ENCODE data around the gene SPIRE1.
"Not testable (repeated sequence)": the region's sequence is repeated elsewhere in the genome, so short reads cannot be mapped to it uniquely, and the experiment has no call there.

The SPIRE1 gene

GRCh38 chr18:12598181-12598930 lies 59.6 kb downstream of the SPIRE1 start:
- peak; percentile 61 for FAIRE-seq

GRCh38 chr18:12597760-12598159 lies 60.1 kb downstream of the SPIRE1 start:
- no peak for FAIRE-seq

GRCh38 chr18:12595571-12596255 lies 62.2 kb downstream of the SPIRE1 start:
- FAIRE-seq: no peak

- no peak for FAIRE-seq
Observed at GRCh38 chr18:12593866-12594265, 64.0 kb downstream of the SPIRE1 start.

GRCh38 chr18:12592597-12593127 lies 65.2 kb downstream of the SPIRE1 start:
- FAIRE-seq: no peak

- no peak for FAIRE-seq
Observed at GRCh38 chr18:12589448-12589847, 68.5 kb downstream of the SPIRE1 start.

- FAIRE-seq: no peak
Observed at GRCh38 chr18:12586956-12587355, 71.0 kb downstream of the SPIRE1 start.

GRCh38 chr18:12585218-12585617 lies 72.7 kb downstream of the SPIRE1 start:
- FAIRE-seq: no peak

GRCh38 chr18:12580630-12581342 lies 77.1 kb downstream of the SPIRE1 start:
- no peak for FAIRE-seq

GRCh38 chr18:12579775-12580174 lies 78.1 kb downstream of the SPIRE1 start:
- no peak for FAIRE-seq

GRCh38 chr18:12577848-12578247 lies 80.1 kb downstream of the SPIRE1 start:
- FAIRE-seq: no peak

GRCh38 chr18:12574494-12575185 lies 83.3 kb downstream of the SPIRE1 start:
- no peak for FAIRE-seq

GRCh38 chr18:12571630-12572029 lies 86.3 kb downstream of the SPIRE1 start:
- no peak for FAIRE-seq

GRCh38 chr18:12569791-12570190 lies 88.1 kb downstream of the SPIRE1 start:
- FAIRE-seq: no peak

- no peak for FAIRE-seq
Observed at GRCh38 chr18:12567849-12568248, 90.1 kb downstream of the SPIRE1 start.

GRCh38 chr18:12564861-12565260 lies 93.0 kb downstream of the SPIRE1 start:
- FAIRE-seq: no peak

- no peak for FAIRE-seq
Observed at GRCh38 chr18:12564378-12564777, 93.5 kb downstream of the SPIRE1 start.

- FAIRE-seq: not testable (repeated sequence)
Observed at GRCh38 chr18:12560600-12560999, 97.3 kb downstream of the SPIRE1 start.

- FAIRE-seq: no peak
Observed at GRCh38 chr18:12559319-12559718, 98.6 kb downstream of the SPIRE1 start.

- no peak for FAIRE-seq
Observed at GRCh38 chr18:12556946-12557806, 100.7 kb downstream of the SPIRE1 start.

GRCh38 chr18:12554796-12555388 lies 103.0 kb downstream of the SPIRE1 start:
- FAIRE-seq: no peak

GRCh38 chr18:12552879-12553242 lies 105.0 kb downstream of the SPIRE1 start:
- no peak for FAIRE-seq

All from G401.6 (cell line).